Measurements from ENCODE around the gene POLD4.
A peak's percentile ranks its signal among the peaks of the same experiment; 100 is the strongest.

Gene POLD4

DNA sequence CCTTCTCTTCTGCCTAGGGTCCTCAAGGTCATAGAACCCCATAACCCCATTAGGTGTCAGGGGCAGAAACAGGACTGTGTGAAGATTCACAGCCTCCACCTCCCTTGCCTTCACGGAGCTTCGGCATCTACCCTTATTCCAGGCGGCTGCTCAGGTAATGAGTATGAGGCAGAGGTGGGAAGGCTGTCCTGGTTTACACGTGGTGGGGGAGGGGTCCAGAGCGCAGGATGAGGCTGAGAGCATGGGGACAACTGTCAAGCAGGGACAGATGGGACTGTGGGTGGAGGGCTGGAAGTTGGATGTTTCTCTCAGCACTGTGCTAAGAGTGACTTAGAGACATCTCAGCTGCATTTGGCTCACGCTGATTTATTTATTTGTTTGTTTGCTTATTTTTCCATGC lies 34.2 kb upstream of the POLD4 start:
- no peak for DNase-seq

DNA sequence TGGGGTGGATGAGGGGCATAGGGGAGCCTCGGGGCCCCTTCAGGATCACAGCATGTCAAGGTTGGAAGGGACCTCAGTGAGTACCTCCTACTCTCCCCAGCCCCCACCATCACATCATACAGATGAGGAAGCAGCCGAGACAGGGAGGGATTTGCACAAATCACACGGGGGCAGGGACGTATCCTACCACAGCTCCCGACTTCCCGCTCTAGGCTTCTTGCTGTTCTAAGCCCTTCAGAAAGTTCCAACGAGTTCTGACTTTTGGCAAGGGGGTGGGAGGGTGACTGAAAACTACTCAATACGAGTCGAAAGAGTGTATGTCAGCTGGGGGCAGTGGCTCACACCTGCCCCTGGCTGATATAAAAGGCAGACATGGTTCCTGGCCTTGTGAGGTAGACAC lies 33.7 kb upstream of the POLD4 start:
- no peak for DNase-seq

DNA sequence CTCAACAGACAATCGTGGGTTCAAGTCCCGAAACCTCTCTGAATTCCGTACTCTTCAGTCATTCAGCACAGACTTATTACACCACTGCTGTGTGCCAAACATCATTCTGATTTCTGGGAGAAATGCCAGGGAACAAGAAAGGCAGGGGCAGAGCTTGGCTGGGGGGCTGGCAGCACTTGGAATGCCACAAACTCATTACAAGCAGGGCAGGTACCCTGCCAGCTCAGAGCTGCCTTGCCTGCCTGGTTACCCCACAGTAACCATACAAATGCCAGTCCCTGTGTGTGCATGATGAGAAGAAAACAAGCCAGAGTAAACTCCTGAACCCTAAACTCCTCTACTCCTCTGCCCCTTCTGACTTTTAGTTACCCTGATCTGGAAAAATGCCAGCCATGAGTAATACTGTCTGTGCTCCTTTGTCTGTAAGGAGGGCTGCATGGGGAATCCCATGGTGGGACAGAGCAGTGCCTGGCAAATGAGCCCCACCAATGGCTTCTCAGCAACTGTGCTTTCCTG lies 31.6 kb upstream of the POLD4 start:
- peak; percentile 38 for DNase-seq

GRCh38 chr11:67382276-67383136 lies 29.2 kb upstream of the POLD4 start:
- peak; percentile 58 for DNase-seq

DNA sequence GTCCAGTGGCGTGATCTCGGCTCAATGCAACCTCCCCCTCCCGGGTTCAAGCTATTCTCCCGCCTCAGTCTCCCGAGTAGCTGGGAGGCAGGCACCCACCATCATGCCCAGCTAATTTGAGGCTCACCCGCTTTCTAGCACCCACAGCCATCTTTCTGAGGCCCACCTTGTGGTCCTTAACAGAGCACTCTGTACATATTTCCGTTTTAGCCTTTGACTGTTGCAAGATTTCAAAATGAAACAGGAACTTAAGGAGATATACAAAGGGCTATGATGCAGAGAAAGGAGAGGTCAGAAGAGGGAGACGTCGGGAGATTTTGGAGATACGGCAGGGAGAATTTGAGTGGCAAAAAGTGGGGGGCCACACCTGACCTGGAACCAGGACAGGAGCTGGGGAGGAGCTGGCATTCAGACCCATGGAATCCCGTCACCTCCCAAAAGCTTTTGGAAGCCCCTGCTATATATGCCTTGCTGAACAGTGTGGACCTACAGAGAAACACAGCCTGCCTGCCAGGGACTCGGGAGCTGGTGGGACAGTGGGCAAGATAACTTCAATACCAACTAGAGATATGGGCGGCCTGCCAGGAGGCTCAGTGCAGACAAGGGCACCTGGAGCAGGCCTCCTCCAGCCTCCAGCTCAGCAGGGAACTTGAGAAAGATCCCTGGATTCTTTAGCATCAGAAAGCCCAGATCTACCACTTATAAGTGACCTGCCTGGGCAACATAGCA lies 28.1 kb upstream of the POLD4 start:
- DNase-seq = no peak

GRCh38 chr11:67379061-67380058 lies 26.0 kb upstream of the POLD4 start:
- no peak for DNase-seq

GRCh38 chr11:67378544-67378943 lies 25.2 kb upstream of the POLD4 start:
- no peak for DNase-seq

DNA sequence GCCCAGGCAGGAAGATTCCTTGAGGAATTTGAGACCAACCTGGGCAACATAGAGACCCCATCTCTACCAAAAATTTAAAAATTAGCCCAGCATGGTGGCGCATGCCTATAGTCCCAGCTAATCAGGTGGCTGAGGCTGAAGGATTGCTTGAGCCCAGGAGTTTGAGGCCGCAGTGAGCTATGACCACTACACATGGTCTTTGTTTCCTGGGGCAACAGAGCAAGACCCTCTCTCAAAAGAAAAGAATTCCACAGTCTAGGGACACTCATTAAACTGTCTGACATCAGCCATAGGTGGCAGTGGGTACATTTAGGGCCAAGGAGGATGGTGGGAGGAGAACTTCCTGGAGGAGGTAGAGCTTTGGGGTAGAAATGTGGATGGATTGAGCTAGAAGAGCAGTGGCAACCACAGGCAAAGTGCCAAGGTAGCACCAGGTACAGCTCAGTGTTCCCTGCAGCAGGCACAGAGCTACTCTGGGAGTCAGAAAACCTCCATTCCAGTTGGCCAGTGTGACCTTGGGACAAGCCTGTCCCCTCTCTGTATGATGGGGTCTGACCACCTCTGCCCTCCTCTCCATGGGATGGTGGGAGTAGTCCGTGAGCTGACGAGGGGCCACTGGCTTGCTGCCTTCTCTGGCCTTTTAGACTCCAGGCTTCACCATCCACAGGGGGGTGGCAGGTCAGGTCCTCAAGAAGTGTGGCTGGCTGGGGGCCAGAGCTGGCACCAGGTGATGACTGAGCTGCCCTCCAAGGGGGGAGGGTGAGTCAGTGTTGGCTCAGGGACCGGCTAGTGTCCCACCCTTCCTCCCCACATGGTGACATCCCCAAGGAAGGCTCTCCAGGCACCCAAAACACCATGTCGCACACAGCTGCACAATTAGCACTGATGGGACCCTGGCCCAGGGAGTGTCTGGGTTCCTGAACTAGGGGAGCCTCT lies 23.8 kb upstream of the POLD4 start:
- no peak for DNase-seq

DNA sequence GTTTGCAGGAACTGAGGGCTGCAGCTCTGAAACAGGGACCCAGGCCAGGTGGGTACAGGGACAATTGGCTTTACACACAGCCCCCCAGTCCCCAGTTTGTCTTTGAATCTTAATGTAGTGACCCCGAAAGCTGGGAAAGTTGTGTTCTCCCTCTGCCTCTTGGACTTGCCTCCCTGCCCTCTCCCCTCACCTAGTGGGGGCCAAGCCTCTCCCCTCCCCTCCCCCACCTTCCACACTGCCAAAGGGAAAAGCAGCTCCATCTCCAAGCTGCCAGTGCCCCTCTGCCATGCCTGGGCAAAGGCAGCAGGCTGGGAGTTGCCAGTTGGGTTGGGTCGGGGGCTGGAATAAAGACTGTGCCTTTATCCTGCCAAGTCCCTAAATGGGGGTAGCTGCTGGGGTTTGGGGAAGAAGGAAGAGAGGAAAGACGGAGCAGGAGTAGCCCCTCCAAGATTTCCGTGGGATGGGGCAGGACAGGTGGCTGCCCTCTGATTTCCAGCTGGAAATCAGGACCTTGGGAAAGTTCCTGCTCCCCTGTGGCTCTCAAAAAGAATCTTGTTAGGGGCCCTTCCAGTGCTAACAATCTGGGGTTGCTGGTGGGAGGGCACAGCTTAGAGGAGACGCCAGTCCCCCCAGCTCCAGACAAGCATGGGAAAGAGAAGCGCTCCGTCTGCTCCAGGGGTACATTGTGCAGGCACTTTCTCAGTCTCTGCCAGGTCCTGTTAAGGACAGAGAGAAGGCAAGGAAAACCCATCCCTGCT lies 22.9 kb upstream of the POLD4 start:
- DNase-seq = no peak

DNA sequence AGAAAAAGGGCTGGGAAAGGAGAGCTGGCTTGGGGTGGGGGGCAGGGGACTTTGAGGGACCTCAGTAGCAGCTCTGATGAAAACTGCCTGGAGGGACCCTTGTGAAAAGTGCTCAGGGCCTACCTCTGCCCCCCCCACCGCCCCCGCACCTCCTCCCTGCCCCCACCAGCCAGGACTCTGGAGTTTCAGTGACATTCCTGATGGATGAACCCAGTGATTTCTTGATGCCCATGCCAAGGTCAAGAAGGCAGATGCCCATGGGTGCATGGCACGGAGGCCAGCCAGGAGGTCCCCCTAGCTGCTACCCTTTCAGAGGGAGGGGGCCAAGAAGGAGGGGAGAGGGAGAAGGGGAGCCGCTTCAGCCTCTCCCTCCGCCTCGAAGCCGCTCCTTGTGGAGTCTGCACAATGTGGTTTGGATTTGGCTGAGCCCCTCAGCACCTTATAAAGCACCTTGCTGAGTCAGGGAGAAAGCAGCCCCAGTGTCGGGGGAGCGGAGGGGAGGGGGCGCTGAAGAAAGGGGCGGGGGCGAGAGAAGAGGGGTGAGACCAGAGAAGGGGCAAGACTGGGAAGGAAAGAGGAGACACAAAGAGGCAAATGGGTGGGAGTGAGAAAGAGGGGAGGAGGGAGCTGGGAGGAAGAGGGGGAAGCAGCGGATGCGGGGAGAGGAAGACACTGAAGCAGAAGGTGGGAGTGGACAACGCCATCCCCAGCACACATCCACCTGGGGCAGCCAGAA lies 22.1 kb upstream of the POLD4 start:
- no peak for DNase-seq

GRCh38 chr11:67374571-67375281 lies 21.4 kb upstream of the POLD4 start:
- DNase-seq = no peak

DNA sequence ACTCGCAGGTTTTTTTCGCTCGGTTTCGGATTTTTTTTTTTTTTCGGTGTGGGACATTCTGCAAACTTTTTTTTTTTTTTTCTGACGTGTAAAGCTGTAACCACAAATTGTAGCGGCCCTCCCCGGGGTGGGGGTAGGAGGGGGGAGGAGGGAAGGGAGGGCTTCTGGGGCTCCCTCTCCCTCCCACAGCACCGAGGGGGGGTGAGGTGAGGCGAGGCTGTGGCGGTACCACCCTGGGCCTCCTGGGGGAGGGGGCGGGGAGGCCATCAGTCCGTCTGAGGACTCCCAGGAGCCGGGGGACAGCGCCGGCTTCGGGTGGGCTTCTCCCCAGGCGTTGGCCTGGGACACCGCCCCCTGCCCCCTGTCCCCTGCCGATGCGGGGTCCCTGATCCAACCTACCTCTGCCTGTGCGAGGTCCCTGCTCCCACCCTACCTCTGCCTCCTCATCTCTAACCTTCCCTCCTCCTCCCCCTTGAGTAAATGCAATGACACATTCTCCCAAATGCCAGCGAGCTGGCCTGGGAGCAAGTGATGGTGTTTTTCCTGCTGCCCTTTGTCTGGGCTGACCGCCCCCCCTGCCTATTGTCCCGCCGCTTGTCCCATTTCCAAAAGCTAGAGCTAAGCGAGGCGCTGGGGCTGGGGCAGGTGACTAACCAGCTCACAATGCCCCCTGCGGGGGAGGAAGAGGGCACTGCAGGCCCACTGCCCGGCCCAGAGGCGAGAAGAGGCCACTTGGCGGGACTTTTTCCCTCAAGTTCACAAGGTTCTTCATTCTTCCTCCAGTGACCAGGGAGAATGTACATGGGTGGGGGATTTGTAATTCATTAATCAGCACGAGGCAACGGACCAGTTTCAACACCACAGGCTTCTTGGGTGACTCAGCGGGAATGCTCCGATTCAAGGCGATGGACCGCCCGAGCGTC lies 20.6 kb upstream of the POLD4 start:
- DNase-seq = no peak

DNA sequence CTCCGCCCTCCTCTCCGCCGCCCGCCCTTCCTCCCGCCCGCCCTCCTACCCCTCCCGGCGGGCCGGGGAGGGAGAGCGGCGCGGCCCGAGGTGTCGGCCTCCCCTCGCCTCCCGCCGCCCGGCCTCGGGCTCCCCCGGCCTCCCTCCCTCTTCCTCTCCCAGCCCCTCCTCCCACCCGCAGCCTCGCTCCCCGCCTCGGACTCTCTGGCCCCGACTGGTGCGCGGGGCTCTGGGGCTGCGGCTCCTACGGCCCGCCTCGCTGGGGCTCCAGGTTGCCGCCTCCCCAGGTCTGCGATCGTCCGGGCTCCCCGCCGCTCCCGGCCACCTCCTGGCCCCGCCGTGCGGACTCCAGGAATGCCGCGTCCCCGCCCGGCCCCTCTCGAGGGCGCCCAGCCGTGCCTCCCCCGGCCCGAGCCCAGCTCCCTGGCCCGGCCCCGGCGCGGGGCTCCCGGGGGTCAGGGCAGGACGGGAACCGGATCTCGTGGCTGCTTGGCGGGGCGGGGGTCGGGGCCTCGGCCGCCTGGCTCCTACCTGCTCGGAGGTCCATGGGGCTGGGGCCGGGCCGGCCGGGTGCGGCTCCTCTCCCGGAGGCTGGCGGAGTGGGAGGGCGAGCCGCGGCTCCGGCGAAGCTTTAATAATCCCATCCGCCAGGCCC lies 19.8 kb upstream of the POLD4 start, which contains the start of gene CLCF1:
CLCF1 (minus strand) TSS at position 606 of the 655 bp plus-strand sequence; CDS start at position 547, 59 bp downstream.
- no peak for DNase-seq

GRCh38 chr11:67372321-67372992 lies 19.1 kb upstream of the POLD4 start:
- DNase-seq = no peak

DNA sequence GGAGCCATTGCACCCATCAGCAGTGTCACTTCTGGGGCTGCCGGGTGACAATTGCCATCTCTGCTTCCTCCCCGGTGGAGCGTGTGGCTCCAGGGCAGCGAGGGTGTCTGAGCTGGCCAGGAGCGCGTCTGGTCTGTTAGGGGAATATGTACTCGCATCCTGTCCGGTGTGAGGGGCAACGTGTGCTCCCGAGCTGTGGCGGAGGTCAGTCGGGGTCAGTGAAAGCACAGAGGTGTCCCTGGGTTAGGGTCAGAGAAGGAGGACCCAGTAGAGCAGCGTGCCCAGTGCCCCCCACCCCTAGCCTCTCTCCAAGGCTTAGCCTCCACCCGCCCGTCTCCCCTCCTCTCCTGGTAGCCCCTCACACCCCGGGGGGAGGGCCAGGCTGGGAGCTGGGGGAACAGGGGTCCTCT lies 18.6 kb upstream of the POLD4 start:
- no peak for DNase-seq

- DNase-seq = no peak
Observed at GRCh38 chr11:67371189-67371910, 18.0 kb upstream of the POLD4 start.

Data from NCI-H1092 treated with DMSO at 0.1 percent for 48 hours (cell line).